GM03348 (cell line): Measurements from ENCODE around the gene ZNF581.
A peak's percentile ranks its signal among the peaks of the same experiment; 100 is the strongest.

ENCODE experiments used
- DNase-seq: peaks from one replicate; pipeline ENCODE4 v3.0.0; 2012; ENCODE audit warnings: low spot score

Gene ZNF581

GRCh38 chr19:55626350-55626749 is 17.1 kb upstream of the ZNF581 start:
- no peak for DNase-seq

- DNase-seq = peak; percentile 75
Measured at GRCh38 chr19:55632463-55632834, 11.0 kb upstream of the ZNF581 start.

DNA sequence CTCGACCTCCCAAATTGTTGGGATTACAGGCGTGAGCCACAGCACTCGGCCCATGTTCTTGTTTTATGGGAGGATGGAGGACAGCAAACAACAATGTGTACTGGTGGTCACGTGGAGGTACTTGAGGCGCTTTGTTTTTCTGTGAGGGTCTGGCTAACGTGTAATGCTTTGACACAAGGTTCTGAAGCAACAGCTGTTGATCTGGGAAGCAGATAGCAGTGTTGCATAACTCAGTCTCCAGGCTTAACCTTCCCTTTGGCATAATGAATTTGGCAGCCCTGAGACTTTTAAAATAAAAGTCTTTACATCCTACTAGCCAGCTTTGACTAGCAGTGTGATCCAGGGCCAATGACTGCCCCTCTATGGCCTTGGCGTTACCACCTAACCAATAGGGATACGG is 9.6 kb upstream of the ZNF581 start:
- DNase-seq = no peak

DNA sequence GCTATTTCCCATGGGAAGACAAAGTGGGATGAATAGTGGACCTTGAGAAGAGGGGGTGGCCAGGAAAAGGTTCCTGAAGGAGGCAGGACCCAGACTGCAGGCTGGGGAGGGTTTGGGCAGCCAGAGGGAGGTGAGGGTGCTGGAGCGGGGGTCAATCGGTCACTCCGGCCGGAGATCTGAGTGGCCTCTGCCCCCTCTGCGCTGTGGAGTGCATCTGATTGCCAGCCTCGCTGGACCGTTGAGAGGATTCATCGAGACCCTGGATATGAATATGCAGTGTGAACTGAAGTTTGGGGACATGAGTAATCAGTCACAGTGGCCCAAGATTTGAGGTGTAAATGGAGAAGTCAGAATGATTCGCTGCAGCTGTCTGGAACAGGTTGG is 8.1 kb upstream of the ZNF581 start:
- no peak for DNase-seq

- DNase-seq = no peak
Measured at GRCh38 chr19:55635856-55636440, 7.5 kb upstream of the ZNF581 start.

- no peak for DNase-seq
Measured at GRCh38 chr19:55636723-55637122, 6.7 kb upstream of the ZNF581 start.

DNA sequence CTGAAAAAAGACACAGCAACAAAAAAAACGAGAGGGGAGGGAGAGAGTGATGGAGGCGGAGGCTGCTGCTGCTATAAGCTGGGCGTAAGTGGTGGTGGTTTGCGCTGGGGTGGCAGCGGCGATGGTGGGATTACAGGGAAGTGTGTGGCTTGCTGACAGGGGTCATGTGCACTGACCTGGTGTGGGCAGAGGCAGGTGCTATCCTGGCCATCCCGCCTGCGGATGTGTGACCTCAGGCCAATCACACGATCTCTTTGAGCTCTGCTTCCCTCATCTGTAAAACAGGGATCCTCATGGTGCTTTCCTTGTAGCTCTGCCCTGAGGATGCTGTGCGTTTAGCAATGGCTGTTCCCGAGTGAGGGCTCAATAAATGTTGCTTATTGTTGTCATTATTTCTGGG is 5.9 kb upstream of the ZNF581 start:
- no peak for DNase-seq

DNA sequence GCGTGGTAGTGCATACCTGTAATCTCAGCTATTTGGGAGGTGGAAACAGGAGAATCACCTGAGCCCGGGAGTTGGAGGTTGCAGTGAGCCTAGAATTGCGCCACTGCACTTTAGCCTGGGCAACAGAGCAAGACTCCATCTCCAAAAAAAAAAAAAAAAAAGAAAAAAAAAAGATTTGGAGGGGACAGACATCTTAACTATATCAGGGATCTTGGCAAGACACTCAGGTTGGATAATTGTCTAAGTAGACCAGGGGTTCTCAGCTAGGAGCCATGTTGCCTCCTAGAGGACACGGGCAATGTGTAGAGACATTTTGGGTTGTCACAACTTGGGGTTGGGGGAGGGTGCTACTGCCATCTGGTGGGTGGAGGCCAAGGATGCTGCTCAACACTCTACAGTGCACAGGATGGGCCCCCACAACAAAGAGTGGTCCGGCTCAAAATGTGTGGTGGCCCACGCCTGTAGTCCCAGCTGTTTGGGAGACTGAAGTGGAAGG is 4.5 kb upstream of the ZNF581 start:
- DNase-seq = no peak

GRCh38 chr19:55640043-55640576 is 3.3 kb upstream of the ZNF581 start:
- DNase-seq = peak; percentile 74

DNA sequence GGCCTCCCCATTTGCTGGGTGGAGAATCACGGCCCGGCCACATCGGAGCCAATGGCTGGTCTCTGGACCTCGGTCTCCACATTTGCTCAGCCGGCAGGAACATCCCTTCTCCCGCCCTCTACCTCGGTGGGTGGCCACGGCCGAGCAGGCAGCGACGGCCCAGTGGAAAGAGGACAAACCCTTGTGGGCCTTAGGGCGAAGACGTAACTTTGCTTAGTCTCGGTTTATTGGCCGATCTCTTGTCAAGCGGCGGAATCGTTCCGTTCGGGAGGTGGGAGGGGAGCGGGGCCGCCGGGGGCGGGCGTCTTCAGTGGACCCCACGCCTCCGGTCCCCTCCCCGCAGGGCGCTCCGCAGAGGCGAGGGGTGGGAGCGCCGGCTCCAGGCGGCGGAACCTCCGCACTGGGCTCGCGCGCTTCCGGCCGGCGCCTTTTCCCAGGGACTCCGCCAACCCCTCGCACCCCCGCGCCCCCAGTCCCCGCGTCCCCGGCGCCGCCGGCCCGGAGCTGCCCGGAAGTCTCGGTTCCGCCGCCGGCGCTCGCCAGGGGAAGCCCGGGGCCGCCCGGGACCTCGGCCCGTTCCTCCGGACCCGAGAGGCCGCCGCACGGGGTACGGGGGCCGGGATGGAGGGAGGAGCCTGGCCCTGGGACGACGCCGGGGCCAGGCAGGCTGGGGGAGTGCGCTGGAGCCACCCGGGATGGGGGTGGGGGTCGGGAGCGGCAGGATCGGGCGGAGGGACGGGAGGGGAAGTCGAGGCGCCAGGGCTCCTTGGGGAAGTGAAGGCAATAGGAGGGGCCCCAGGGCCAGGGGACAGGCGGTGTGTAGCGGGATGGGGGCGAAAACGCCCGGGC is 2.6 kb upstream of the ZNF581 start, which contains the start of gene ZNF580:
TSS of gene ZNF580 (plus strand) at position 426 of the 849 bp plus-strand sequence. CDS start 1,507 bp downstream, outside the sequence.
- DNase-seq = peak; percentile 86

DNA sequence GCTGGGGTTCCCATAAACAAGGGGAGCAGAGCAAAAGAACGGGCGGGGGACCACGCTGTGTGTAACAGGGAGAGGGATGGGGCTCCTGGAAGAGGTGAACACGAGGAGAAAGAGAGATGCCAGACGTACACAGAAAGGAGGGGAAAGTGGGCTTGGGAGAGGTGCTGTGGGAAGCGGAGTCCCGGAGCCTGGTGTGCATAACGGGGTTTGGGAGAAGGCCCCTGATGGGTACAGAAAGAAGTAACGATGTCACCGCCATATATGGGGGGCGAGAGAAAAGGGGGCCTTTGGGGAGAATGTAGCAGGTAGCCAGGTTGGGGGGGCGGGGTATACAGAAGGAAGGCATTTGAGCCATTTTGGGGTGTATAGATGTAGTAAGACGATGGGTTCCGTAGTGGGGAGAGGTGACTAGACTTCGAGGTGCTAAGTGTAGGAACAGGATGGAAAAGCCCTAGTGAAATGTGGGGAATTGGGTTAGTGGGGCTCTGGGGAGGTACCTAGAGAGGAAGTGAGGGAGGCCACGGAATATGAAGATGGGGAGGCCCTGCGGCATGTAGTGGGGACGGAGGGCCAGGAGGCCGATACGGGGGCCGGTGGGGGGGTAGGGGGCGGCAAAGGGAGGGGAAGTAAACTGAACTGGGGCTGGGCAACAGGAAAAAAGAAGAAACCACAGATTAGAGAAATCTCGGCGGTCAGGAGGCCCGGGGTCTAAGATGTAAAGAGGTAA is 1.9 kb upstream of the ZNF581 start:
- no peak for DNase-seq

- no peak for DNase-seq
Measured at GRCh38 chr19:55642153-55643002, 1.1 kb upstream of the ZNF581 start.

- peak; percentile 20 for DNase-seq
Measured at GRCh38 chr19:55643887-55644176, 383 bp downstream of the ZNF581 start.

GRCh38 chr19:55644191-55644833 is 863 bp downstream of the ZNF581 start:
- DNase-seq = no peak

GRCh38 chr19:55644842-55645511 is 1.5 kb downstream of the ZNF581 start:
- no peak for DNase-seq

DNA sequence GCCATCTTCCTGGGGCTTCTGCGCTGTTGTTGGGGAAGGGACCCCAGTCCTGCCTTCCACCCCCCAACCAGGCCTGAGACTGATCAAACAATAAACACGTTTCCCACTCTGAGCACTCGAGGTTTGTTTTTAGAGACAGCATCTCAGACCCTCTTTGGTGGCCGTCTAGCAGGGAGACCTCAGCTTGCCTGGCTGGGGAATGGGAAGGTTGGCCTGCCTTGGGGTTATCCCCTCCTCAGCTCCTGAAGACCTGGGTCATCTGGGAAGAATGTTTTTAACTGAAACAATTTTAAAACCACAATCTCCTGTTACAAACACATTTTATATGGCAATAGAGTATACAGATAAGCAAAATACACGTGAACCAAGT is 2.0 kb downstream of the ZNF581 start:
- DNase-seq = no peak

DNA sequence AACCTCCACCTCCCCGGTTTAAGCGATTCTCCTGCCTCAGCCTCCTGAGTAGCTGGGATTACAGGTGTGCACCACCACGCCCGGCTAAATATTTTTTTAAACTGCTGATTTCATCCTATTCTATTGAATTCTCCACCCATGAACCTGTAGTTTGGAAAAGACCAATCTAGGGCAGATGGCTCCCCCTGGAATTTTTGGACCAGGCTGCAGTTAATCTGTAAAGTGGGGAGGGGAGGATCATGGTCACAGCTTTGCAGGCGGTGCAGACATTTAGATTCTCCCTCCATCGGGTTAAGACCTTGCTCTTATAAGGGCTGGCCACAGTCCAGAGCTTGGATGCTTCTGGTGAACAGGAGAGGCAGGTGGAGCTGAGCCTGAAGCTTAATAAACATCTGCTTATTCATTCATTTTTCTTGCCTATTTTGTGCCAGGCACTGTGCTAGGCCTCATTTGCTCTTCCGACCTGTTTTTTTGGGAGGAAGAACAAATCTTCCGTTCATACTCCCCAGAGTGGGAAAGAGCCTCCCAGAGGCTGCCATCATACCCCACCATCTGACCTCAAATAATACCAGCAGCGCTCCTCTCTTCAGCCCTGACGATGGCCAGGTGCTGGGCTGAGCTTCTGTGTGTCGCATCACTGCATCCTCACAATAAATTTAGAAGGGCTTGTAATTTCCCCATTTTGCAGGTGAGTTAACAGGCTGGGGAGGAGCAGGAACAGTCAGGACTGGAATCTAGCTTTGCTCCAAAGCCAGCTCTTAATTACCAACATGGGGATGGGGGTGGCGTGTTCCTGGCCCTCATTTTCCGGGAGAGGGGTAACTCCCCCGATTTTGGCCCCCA is 3.7 kb downstream of the ZNF581 start:
- DNase-seq = no peak

DNA sequence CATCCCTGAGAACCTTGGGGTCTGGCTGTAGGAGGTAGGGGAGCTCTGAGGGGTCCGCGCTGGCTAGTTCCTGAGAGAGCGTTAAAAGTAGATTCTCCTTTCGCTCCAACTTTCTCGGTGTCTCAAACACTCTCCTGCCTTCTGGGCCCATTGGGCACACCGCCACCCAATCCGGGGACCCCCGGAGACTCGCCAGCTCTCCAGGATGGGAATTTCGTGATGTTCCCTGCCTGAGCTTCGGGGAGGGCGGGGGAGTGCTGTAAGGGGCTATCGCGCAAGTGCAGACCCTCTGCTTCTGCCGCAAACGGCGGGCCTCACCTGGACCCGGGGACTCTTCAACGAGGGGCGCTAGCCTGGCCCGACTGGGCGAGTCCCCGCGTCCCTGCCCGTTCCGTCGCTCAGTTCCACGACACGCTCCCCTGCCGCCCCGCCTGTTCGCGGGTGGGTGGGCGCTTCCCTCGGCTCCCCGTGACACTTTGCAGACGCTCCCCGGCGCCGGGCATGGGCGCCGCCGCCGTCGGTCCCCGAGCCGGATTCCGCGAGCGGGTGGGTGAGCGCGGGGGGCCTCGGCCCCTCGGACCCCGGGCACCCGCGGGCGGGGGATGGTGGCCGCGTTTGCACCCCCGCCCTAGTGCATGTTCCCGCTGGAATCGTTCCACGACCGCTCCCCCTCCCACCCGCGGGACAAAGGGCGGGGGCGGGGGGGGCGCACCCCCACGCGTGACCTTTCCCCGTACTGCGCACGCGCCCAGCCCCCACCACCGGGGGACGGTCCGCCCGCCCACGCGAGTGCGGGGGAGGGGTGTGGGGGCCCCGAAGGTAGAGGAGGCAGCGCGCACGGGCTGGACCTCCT is 4.5 kb downstream of the ZNF581 start, which contains the start of gene CCDC106:
TSS of gene CCDC106 (plus strand) at position 481 of the 853 bp plus-strand sequence. CDS start 835 bp downstream, outside the sequence.
- peak; percentile 78 for DNase-seq
